KOPT-K1 (cell line): ENCODE measurements around the gene ZKSCAN4.
A peak's percentile ranks its signal among the peaks of the same experiment; 100 is the strongest.

Experiments
- H3K27ac ChIP-seq: fragments of 200-600 bp; sonication (generic); 2 replicates; pipeline ENCODE4 v1.5.1; 2016; ENCODE audit warnings: antibody characterized with exemption, mild to moderate bottlenecking, low read depth, low read length; ENCODE audit not compliant: poor library complexity, severe bottlenecking
- H3K36me3 ChIP-seq: fragments of 200-600 bp; sonication (generic); 2 replicates; pipeline ENCODE4 v1.5.1; 2017; ENCODE audit warnings: antibody characterized with exemption, mild to moderate bottlenecking, low read length, moderate library complexity; ENCODE audit not compliant: insufficient read depth
- H3K9me3 ChIP-seq: fragments of 200-600 bp; sonication (generic); 2 replicates; pipeline ENCODE4 v1.5.1; 2017; ENCODE audit warnings: antibody characterized with exemption, low read length, mild to moderate bottlenecking; ENCODE audit not compliant: insufficient read depth, poor library complexity, severe bottlenecking

The ZKSCAN4 gene

GRCh38 chr6:28264834-28265401 is 12.8 kb upstream of the ZKSCAN4 start:
- Histone ChIP-seq H3K9me3 (no peaks in the 10 kb centered on the region), H3K27ac (no peak overlapping the region), H3K36me3 (no peaks in the 10 kb centered on the region)

GRCh38 chr6:28263922-28264321 is 11.9 kb upstream of the ZKSCAN4 start:
- Histone ChIP-seq H3K36me3 (no peaks in the 10 kb centered on the region), H3K9me3 (no peaks in the 10 kb centered on the region), H3K27ac (no peak overlapping the region)

GRCh38 chr6:28258877-28259777 is 7.1 kb upstream of the ZKSCAN4 start, which contains the start of gene NKAPL:
TSS of gene NKAPL (plus strand) at chr6:28259297. CDS start at chr6:28259372, 75 bp downstream.
- H3K9me3 ChIP-seq: no peaks in the 10 kb centered on the region
- no peak within 1 kb of the TSS for H3K27ac ChIP-seq
- no peaks in the 10 kb centered on the region for H3K36me3 ChIP-seq

GRCh38 chr6:28257042-28257441 is 5.0 kb upstream of the ZKSCAN4 start:
- no peak overlapping the region for H3K27ac ChIP-seq
- no peaks in the 10 kb centered on the region for H3K36me3 ChIP-seq
- no peaks in the 10 kb centered on the region for H3K9me3 ChIP-seq

- Histone ChIP-seq H3K27ac (no peak overlapping the region), H3K9me3 (no peaks in the 10 kb centered on the region), H3K36me3 (0 out of 2 replicates have a peak, but pooled peaks cover 5% of the 10 kb centered on the region)
Measured at GRCh38 chr6:28254121-28254519, 2.1 kb upstream of the ZKSCAN4 start.

- peak overlapping the region; percentile 70 for H3K27ac ChIP-seq
- peaks cover 29% of the 10 kb centered on the region for H3K36me3 ChIP-seq
- H3K9me3 ChIP-seq: no peaks in the 10 kb centered on the region
Measured at GRCh38 chr6:28251661-28252008, 434 bp downstream of the ZKSCAN4 start.

GRCh38 chr6:28250747-28251146 is 1.3 kb downstream of the ZKSCAN4 start:
- Histone ChIP-seq H3K9me3 (no peaks in the 10 kb centered on the region), H3K27ac (no peak overlapping the region), H3K36me3 (peaks cover 38% of the 10 kb centered on the region)

GRCh38 chr6:28248916-28249315 is 3.2 kb downstream of the ZKSCAN4 start:
- H3K36me3 ChIP-seq: peaks cover 56% of the 10 kb centered on the region
- H3K27ac ChIP-seq: no peak overlapping the region
- H3K9me3 ChIP-seq: no peaks in the 10 kb centered on the region

GRCh38 chr6:28245206-28245941 is 6.7 kb downstream of the ZKSCAN4 start:
- no peaks in the 10 kb centered on the region for H3K9me3 ChIP-seq
- peaks cover 60% of the 10 kb centered on the region for H3K36me3 ChIP-seq
- no peak overlapping the region for H3K27ac ChIP-seq

GRCh38 chr6:28243946-28244345 is 8.1 kb downstream of the ZKSCAN4 start:
- H3K36me3 ChIP-seq: peaks cover 55% of the 10 kb centered on the region
- H3K9me3 ChIP-seq: no peaks in the 10 kb centered on the region
- H3K27ac ChIP-seq: no peak overlapping the region

- Histone ChIP-seq H3K36me3 (peaks cover 20% of the 10 kb centered on the region), H3K27ac (no peak overlapping the region), H3K9me3 (no peaks in the 10 kb centered on the region)
Measured at GRCh38 chr6:28240471-28240870, 11.6 kb downstream of the ZKSCAN4 start.

- Histone ChIP-seq H3K36me3 (peaks cover 11% of the 10 kb centered on the region), H3K27ac (no peak overlapping the region), H3K9me3 (no peaks in the 10 kb centered on the region)
Measured at GRCh38 chr6:28239636-28240035, 12.4 kb downstream of the ZKSCAN4 start.

GRCh38 chr6:28235912-28236452 is 16.1 kb downstream of the ZKSCAN4 start:
- no peaks in the 10 kb centered on the region for H3K36me3 ChIP-seq
- peaks cover 10% of the 10 kb centered on the region for H3K9me3 ChIP-seq

GRCh38 chr6:28232785-28233184 is 19.3 kb downstream of the ZKSCAN4 start:
- H3K36me3 ChIP-seq: no peaks in the 10 kb centered on the region
- H3K9me3 ChIP-seq: peaks cover 10% of the 10 kb centered on the region
- H3K27ac ChIP-seq: no peak overlapping the region

More at GRCh38 chr6:28235912-28236452, 16.1 kb downstream of the ZKSCAN4 start:
- no peak overlapping the region for H3K27ac ChIP-seq

GRCh38 chr6:28226460-28226859 is 25.6 kb downstream of the ZKSCAN4 start:
- H3K36me3 ChIP-seq: no peaks in the 10 kb centered on the region
- H3K27ac ChIP-seq: no peak overlapping the region
- H3K9me3 ChIP-seq: no peaks in the 10 kb centered on the region
